Epithelial cell of esophagus (primary cell): ENCODE data around the gene RIBC1.

Source experiments
- DNase-seq: peaks from one replicate; pipeline ENCODE4 v3.0.0; 2010; ENCODE audit warnings: low read depth
- H3K4me3 ChIP-seq: 2 replicates; pipeline ENCODE4 v1.5.1; 2011; ENCODE audit warnings: mild to moderate bottlenecking, low read length, control low read depth
- TF ChIP-seq, protein P1 (sequence below): IDR thresholded peaks from 2 replicates; pipeline ENCODE4 v1.5.1; 2011; ENCODE audit warnings: low read depth, mild to moderate bottlenecking, low read length, control low read depth, inconsistent platforms; ENCODE audit not compliant: insufficient read depth; ENCODE audit errors: missing control alignments

The RIBC1 gene

DNA sequence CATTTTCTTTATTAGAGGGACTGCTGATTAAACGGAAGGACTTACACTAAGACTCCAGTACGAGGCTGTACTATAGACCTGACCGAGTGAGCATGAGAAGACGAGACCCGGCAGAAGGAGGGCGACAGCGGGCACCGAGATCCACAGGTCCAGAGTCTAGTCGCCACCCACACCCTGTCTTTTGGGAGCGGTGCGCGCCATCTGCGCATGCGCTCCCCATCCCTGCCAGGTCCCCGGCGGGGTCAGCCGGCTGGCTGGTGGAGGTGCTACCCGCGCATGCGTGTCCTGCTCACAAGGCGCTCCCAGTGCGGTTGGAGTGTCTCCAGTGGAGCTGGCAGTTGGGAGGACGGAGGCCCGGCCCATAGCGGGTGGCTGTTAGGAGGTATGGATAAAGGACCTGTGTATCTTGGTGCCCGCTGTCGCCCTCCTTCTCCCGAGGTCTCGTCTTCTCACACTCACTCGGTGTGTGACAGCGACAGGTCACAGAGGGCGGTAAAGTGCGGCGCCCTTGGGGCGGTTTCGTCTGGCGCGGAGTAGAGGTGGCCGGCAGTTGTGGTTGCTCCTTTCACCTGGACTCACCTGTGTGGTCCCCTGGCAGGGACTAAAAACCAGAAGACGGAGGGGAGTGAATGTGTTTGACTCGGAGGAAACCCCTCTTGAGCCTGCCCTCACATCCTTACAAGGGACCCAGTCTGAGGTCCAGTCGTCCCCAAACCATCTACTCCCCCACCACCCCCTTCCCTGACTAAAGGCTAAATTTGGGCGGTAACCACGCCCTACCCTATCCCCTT, 19.1 kb downstream of the RIBC1 start:
- H3K4me3 ChIP-seq = peak overlapping the region; percentile 40
- DNase-seq = peak; percentile 54
- TF ChIP-seq, protein P1, sequence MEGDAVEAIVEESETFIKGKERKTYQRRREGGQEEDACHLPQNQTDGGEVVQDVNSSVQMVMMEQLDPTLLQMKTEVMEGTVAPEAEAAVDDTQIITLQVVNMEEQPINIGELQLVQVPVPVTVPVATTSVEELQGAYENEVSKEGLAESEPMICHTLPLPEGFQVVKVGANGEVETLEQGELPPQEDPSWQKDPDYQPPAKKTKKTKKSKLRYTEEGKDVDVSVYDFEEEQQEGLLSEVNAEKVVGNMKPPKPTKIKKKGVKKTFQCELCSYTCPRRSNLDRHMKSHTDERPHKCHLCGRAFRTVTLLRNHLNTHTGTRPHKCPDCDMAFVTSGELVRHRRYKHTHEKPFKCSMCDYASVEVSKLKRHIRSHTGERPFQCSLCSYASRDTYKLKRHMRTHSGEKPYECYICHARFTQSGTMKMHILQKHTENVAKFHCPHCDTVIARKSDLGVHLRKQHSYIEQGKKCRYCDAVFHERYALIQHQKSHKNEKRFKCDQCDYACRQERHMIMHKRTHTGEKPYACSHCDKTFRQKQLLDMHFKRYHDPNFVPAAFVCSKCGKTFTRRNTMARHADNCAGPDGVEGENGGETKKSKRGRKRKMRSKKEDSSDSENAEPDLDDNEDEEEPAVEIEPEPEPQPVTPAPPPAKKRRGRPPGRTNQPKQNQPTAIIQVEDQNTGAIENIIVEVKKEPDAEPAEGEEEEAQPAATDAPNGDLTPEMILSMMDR = no peak

DNA sequence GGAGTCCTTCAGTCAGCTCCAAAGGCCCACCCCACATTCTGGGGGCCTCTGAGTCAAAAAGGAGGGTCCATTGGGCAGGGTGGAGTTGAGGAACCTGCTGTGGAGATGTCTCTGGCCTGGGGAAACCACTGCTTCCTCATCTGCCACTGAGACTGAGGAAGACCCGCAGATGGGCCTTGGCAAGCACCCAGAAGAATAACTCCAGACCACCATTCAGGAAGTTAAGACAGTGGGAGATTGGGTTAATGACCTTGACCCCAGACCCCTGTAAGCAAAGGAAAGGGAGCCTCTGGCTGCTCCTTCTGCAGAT, 19.6 kb downstream of the RIBC1 start:
- no peak overlapping the region for H3K4me3 ChIP-seq
- TF ChIP-seq, protein P1 = no peak

DNA sequence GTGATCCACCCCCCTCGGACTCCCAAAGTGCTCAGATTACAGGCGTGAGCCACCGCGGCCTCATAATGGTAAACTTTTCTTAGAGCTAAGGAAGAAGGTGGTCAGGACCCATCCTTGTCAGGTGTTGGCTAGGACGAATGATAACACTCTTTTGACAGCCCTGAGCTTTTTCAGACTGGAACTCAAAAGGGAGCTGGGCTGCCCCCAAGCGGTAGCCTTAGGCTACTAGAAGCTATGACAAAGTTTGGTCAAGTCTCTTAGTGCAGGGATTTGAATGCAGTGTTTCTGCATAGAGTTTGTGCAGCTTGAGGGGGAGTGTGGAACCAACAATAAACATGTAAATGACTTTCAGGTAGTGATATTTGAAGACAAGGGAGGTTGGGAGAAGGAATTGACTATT, 23.3 kb downstream of the RIBC1 start:
- H3K4me3 ChIP-seq = no peak overlapping the region
- peak; percentile 50 for DNase-seq
- TF ChIP-seq, protein P1 = peak; percentile 57

More for the DNA sequence above, 19.6 kb downstream of the RIBC1 start:
- no peak for DNase-seq

DNA sequence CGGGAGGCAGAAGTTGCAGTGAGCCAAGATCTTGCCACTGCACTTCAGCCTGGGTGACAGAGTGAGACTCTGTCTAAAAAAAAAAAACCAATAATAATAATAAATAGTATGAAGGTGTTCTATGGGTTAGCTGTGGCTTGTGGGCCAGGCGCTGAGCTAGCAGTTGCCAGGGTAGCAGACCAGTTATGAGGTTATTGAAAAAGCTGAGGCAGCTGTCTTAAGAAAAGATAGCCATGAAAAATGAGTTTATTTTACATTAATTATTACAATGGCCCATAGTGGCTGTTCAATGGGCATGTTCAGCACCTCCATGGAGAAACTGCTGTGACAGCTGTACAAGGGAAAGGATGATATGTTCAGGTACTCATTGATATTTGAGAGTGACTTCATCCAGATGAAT, 24.8 kb downstream of the RIBC1 start:
- no peak for DNase-seq
- TF ChIP-seq, protein P1 = no peak
- H3K4me3 ChIP-seq = no peak overlapping the region

DNA sequence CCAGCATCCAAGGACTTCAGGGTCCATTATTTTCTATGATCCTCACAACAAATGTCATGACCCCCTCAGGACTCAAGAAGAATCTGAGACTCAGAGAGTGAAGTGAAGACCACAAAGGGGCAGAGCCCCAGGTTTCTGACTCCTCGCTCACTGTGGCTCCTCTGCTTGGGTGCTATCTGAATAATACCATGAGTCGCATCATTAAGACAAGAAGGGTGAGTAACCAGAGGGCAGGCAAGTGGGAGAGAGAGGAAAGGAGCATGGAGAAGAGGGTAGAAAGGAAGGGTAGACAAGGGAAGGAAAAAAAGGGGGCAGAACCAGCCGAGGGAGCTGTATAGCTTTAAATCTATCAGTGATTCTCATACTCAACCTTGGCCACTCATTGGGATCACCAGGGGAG, 27.0 kb downstream of the RIBC1 start:
- H3K4me3 ChIP-seq = no peak overlapping the region
- peak; percentile 41 for DNase-seq
- TF ChIP-seq, protein P1 = no peak

DNA sequence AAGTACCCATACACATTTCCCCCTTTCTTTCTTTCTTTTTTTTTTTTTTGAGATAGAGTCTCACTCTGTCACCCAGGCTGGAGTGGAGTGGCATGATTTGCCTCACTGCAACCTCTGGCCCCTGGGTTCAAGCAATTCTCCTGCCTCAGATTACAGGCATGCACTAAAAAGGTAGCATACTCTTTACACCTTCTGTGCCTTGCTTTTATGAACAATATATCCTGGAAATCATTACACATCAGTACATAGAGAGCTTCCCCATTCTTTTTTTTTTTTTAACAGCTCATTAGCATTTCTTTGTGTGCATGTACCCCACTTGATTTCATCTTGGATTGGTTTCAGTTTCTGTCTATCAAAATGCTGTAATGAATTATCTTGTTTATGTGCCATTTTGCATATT, 30.1 kb downstream of the RIBC1 start:
- DNase-seq = no peak
- TF ChIP-seq, protein P1 = no peak
- no peak overlapping the region for H3K4me3 ChIP-seq

DNA sequence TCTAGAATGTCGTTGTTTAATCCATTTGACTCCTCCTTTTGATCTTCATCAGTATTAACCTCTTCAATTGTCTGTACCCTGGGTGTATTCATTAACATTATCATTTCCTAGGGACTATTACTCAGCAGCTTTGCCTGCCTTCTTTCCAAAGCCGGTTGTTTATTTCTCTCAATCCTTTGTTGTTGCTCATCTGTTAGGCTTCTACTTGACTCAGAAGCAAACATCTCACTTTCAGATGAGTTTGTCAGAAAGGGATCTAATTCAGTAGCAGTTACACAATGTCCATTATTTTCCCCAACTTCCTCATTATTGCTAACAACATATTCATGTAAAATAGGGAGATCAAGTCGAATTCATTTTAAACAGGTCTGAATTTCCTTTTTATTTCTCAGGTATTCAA, 33.6 kb downstream of the RIBC1 start:
- TF ChIP-seq, protein P1 = no peak
- no peak overlapping the region for H3K4me3 ChIP-seq
- DNase-seq = peak; percentile 78
